NCI-H2107 treated with DMSO at 0.1 percent for 48 hours (cell line): Measurements from ENCODE around the gene LRPAP1.
A peak's percentile ranks its signal among the peaks of the same experiment; 100 is the strongest.
"Not testable (repeated sequence)": the region's sequence is repeated elsewhere in the genome, so short reads cannot be mapped to it uniquely, and the experiment has no call there.

Experiments
- DNase-seq: peaks from one replicate; lab custom pipeline; 2025; ENCODE audit not compliant: unreplicated experiment; lab: John Stamatoyannopoulos, UW

Gene LRPAP1

DNA sequence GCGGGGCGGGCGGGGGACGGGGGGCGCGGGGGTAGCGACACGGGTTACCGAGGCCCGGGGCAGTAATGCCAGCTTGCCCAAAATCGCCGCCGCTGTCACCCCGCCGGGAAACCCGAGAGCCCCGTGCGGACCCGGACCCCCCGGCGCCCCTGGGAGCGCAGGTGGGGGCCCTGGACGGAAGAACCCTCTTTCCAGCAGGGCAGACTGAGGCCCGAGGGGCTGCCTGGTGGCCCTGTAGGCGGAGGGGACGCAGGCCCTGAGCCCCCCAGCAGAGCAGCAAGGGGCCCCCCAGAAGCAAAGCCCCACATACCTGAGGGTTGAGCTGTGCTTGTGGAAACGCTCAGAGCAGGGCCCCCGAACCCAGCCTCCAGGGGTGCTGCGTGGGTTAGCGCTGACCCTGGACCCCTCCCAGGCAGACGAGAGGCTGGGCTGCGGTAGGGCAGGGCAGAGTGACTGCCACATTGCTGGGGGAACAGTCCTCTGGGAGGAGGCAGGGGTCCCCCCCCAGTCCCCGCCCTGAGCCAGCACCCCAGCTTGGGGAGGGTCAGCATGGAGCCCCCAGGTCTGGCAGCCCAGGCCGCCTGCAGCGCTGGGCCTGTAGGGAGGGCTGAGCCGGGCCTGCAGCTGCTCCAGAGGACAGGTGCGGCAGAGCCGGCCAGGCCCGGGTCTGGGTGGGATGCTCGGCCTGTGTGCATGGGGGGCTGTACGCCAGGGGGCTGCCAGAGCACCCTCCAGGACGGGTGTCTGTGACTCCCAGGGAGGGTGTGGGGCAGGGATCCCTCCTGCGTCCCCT lies 68.5 kb downstream of the LRPAP1 start:
- no peak for DNase-seq

DNA sequence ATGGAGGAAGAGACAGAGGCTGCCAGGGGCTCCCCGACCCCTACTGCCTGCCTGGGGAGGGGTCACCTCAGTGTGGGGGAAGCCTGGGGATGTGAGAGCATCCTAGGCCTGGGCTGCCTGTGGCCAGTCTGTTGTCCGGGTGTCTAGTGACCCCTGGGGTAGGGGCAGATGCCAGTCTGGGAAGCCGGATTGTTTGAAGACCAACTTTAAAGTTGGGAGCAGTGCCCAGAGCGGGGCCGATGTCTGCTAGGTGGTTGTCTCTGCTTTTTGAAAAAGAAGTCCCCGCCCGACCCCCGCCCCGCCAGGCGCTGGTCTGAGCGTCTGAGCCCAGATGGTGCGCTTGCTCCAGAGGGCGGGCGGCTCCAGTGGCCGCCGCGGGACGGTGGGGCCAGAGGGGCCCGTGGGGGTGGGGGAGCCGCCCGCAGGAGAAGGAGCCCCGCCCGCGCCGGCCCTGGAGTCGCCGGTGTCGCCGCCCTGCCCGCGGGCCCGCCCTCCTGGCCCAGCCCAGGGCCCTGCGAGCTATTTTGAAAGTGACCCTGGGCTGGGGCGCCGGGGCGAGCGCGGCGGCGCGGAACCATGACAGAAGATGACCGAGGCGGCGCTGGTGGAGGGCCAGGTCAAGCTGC lies 69.3 kb downstream of the LRPAP1 start, which contains the start of gene DOK7:
Gene DOK7 (plus strand): TSS at position 517 of the 626 bp plus-strand sequence. CDS start 70 bp downstream, at position 587.
- no peak for DNase-seq

DNA sequence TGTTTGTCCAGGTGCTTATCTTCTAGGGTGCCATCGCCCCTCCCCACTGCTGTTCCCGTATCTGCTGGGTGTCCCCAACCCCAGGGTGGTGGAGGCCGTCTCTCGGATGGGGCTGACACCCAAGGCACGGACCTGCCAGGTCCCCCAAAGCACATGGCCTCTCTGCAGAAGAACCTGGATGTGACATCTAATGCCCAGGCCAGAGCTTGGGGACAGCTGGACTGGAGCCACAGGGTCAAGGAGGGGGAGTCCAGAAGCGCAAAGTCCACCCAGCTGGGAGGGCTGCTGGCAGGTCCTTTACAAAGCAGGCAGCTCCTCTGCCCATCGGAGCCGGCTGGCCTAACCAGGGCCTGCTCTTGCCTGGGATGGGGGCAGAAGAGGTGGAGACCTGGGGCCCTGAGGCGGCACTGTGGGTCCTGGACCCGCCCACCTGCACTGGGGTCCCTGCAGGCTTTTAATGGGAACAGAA lies 69.9 kb downstream of the LRPAP1 start:
- DNase-seq = no peak

DNA sequence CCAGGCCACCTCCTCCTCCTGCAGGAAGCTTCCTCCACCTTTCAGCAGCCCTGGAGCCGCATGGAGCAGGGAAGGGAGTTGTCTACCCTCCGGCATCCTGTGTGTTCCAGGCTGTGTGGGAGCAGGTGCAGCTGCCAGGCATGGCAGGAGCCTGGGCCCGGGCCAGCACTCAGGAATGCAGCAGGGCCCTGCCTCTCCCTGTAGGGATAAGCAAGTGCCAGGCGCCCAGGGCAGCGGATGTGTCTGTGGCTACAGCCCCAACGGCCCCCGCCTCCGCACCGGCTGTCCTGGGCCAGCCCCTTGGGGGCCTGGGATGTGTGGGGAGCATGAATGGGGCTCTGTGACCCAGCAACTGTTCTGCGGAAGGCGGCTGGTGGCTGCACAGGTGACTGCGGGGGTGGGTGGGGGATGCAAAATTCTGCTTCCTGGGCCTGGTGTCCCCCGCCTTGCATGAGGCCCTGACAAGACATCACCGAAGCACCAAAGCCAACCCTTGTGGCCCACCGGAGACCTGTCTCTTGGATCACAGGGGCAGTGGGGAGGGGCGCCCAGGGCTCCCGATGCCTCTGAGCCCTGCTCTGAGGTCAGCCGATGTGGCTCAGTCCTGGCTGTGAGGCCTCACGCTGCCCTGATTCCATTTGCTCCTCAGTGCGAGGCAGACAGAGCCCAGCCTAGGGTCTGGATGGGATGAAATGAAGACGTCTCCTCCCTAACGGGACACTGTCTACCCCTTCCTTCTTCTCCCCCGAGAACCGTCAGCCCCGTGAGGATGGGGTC lies 70.5 kb downstream of the LRPAP1 start:
- DNase-seq = peak; percentile 21

DNA sequence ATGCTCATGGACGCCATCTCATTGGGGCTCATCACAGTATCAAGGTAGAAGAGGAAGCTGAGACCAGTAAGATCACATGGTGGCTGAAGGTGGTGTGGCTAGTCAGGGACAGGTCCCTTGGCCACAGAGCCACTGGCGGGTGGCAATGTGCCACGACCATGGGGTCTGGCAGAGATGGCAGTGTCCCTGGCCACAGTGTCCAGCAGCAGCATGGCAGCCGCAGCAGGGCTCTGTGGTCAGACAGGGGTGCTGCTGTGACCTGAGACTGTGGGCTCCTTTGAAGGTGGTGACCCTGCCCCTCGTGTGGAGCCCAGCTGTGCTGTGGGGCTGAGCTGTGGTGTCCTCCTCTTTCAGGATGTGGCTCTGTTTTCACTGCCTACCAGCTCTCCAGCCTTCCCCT lies 71.3 kb downstream of the LRPAP1 start:
- DNase-seq = no peak

DNA sequence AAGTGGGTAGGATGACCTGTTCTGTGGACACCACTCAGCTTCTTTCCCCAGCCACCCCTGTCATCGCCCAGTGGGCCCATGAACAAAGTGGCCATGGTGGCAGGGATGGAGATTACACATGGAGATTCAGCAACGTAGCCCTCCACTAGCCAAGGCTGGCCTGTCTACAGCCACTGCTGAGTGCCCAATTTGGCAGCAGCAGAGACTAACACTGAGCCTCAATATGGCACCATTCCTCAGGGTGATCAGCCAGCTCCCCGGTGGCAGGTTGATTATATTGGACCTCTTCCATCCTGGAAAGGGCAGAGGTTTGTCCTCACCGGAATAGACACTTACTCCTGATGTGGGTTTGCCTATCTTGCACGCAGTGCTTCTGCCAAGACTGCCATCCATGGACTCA lies 73.1 kb downstream of the LRPAP1 start:
- not testable (repeated sequence) for DNase-seq

DNA sequence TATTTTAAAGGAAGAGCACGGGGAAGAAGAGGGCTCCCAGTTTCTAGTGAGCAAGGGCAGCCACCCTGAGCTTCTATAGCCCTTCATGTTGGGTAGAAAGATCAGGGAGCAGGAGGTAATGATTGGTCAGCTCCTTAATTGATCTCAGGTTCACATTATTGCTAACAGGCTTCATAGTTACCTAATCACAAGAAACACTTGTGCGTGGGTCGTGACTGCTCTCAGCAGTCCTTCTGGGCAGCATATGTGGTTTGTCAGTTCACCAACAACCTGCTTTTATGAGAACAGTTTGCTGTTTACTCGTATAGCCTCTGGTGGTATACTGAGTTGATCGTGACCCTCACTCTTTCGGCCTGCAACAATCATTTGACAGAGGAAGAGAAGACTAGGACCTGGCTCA lies 73.9 kb downstream of the LRPAP1 start:
- no peak for DNase-seq

DNA sequence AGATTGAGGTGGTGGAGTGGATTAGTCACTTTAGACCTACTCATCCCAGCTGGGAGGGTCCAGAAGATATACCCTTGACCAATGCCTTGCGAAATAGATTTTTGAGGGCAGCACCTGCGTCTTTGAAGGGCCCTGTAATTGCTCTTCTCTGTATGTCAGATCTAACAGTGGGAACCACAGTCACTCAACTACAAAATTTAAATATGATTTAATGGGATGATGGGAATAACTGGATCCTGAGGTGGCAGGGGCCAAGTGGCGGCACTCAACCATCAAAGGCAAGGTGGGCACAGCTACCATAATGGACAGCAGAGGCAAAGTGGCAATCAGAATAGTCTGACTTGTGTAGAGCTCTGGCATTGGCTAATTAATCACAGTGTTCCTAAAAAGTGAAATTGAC lies 76.6 kb downstream of the LRPAP1 start:
- DNase-seq = not testable (repeated sequence)
